Glomerular visceral epithelial cell (primary cell): ENCODE results near the gene CUL3.

Source experiments
- DNase-seq: peaks from one replicate; pipeline ENCODE4 v3.0.0-alpha.2; 2016; ENCODE audit errors: extremely low spot score

Gene CUL3

DNA sequence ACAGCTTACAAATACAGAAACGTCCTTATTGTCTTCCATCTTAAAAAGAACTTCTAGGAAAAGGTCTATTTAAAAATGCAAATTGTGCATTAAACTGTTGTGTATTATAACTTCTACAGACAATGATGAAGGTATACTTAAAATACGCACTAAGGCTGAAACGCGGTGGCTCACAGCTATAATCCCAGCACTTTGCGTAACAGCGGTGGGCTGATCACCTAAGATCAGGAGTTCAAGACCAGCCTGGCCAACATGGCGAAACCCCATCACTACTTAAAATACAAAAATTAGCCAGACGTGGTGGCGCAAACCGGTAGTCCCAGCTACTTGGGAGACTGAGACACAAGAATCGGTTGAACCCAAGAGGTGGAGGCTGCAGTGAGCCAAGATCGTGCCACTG is 4.9 kb downstream of the CUL3 start:
- DNase-seq: no peak

DNA sequence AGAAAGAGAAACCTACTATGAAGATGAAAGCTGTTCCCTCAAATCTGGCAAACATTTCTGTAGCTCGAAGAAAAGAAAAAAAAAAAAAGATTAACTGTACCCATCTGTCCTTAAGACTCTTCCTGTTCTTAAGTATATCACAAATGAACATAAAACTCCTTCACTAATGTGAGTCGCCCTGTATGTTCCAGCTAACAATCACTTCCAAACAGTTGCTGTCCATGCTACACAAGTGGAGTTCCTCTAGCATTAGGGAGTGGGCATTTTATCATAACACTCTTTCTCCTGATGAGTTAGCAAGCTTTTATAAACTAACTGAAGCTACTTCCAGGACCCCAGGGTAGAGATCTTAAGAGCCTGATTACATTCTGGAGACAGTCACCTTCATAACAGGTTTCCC is 5.8 kb downstream of the CUL3 start:
- DNase-seq: peak; percentile 19

- no peak for DNase-seq
Measured at GRCh38 chr2:224577541-224577940, 7.6 kb downstream of the CUL3 start.

DNA sequence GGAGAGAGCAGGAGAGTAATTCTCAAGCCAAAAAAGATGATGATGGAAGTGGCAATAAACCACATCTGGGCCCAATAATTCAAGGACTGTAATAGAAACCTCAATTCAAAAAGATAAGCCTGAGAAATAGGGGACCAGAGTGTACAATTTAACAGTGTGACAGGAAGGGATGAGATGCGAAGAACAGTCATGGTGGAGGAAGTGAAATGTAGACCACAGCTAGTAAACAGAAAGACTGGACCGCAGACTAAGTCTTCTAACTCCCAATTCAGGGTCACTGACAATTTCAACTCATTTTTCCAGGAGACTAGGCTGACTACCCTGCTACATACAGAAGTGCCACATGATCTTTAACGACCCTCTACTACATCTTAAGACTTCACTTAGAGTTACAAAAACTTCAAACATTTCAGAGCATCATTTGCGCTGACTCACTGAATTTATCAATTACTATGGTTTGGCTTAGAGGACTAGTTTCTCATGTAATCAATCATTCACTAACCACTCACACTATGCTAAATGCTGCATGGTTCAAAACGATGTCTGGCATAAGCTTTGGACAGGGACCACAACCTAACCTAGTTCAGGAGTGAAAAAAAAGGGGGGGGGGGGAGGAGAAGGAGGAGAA is 9.0 kb downstream of the CUL3 start:
- no peak for DNase-seq

DNA sequence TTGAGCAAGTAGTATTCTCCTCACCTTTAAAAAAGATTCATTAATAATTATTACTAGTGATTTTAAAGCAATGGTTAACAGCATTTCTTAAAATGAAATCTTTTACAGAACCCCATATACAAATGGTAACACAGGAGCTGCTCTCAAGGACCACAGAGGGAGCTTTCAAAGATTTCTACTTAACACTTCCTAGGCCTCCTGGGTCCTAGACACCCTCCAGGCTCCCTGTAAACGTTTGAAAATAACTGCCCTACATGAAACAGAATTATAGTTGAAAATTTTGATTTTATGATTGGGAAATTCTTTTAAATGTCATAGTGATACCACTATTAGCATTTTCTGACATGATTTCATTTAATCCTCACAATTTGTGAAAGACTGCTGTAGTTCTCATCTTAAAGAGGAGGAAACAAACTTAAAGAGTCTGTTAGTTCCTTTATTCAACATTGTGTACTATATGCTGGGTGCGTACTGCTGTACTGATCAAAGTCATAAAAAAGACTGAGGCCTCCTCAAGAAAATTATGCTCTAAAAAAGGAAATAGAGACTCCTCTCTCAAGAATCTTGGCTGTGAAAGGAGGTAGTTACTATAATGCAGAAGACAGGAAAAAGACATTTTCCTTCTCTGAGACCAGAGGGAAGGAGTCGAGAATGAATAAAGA is 10.6 kb downstream of the CUL3 start:
- no peak for DNase-seq

DNA sequence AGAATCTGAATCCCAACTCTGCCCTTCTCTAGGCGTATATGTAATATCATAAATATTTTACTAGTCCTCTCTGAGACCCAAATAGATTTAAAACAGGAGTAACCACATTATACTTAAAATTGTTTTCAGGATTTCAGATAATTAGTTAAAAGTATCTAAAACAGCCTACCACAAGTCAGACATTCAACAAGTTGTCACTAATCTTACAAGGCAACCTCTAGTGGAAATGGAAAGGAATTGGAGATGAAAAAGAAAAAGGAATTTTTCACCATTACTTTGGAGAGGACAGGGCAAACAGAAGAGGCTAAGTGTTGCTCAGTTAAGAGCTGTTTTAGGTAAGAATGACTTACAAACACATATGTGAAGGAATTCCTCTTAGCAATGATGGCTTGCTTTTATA is 11.4 kb downstream of the CUL3 start:
- no peak for DNase-seq

DNA sequence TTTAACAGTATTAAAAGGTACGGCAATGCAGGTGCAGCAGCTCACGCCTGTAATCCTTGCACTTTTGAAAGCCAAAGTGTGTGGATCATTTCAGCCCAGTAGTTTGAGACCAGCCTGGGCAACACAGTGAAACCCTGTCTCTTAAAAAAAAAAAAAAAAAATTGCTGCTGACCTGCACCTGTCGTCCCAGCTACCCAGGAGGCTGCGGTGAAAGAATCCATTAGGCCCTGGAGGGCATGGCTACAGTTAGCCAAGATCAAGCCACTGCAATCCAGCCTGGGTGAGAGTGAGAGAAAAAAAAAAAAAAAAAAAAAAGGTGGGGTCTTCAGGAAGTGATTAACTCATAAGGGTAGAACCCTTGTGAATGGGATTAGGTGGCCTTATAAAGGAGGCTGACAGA is 12.8 kb downstream of the CUL3 start:
- DNase-seq: no peak

DNA sequence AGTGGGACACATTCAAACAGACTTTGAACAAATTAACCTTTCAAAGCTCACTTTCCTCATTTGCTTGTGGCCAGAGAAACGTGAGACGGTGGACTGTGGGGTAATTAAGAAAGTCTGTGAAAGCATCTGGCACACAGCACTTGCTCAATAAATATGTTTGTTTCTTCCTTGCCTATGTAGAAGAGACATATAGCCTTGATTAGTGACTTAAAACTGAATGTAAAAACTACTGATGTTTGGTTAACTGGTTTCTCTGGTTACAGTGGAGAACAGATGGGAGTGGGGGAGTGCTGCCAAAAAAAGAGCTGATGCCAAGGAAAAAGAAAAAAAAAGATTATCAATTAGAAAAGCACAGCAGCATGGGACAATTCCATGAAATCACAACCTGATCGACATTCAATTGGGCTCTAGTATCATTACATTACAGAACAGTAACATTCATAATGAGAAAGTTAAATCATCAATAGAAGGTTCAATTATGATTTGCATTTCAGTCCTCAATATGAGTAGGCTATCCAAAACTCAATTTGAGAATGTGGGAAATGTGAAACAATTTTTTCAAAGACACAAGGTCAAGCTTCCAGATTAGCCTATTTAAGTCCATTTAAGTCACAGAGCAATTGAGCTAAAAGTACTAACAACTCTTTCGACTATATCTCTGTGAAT is 14.7 kb downstream of the CUL3 start:
- DNase-seq: no peak

DNA sequence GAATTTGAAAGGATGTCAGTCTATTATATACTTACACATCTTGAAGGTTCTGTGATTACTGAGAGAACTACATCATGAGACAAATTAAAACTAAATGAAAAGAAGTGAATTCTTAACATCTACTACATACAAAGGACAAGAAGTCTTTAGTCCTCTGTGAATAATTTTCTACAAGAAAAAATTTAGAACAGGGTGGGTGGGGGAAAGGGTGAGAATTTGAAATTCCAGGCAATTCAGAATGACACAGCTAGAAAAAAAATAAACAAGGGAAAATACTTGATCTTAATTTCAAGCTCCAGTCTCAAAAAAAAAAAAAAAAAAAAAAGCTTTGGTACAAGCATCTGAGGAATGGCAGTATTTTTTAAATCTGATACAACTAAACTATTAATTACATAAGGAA is 15.5 kb downstream of the CUL3 start:
- no peak for DNase-seq

DNA sequence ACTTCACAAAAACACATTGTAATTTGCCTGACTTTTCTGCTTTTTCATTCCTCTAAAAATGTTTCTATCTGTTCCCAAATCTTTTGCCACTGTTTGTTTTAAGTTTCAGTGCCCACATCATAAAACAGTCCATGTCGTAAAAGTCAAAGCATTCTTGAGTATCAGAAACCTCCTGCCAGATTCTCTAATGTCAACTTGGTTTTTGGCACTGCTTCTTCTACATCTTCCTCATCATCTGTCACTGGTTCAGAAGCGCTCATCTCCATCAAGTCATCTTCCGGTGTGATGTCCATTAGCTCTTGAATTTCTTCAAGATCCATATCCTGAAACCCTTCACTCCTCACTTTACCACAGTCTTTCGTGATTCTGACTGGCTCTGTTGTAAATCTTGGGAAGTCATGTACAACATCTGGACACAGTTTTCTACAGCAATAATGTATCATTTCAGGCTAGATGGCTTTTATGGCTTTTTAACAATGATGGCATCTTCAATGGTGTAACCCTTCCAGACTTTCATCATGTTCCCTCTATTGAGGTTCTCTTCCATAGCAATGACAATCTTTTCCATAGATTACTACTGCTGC is 19.6 kb downstream of the CUL3 start:
- DNase-seq: no peak

GRCh38 chr2:224563537-224563936 is 21.6 kb downstream of the CUL3 start:
- no peak for DNase-seq

GRCh38 chr2:224562831-224563230 is 22.3 kb downstream of the CUL3 start:
- no peak for DNase-seq

DNA sequence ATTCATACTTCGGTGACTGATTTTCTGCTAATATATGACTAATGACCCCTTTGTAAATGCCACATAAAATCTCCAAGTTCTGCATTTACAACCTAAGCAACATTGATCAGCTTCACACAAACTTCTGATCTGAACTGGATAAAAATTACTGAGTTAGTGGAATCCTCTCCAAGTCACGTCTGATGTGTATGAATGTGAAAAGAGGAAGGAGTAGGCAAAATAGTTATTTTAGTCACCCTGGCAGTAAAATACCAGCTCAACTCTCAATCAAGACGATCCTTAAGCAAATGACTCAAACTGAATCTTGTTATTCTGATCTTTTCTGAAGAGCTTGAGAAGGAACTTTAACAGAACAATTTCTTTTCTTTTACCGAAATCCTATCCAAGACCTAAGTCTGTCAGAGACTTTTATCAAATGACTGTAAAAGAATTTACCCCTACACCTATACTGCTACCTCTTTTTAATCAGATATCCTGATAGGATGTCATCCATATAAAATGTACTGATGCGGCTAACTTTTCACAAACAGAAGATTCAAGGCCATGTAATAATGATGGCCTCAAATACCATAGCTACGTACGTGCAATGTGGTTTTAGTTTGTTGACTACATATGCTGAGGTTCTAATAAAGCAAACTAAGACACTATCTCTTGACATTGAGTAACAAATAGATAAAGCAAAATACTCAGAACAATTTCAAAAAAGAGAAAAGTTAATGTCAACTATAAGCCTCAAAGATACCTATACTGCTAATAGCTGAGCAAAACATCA is 23.7 kb downstream of the CUL3 start:
- no peak for DNase-seq

GRCh38 chr2:224560549-224560948 is 24.6 kb downstream of the CUL3 start:
- no peak for DNase-seq

GRCh38 chr2:224557610-224558009 is 27.6 kb downstream of the CUL3 start:
- DNase-seq: no peak

GRCh38 chr2:224556381-224556780 is 28.8 kb downstream of the CUL3 start:
- DNase-seq: no peak

DNA sequence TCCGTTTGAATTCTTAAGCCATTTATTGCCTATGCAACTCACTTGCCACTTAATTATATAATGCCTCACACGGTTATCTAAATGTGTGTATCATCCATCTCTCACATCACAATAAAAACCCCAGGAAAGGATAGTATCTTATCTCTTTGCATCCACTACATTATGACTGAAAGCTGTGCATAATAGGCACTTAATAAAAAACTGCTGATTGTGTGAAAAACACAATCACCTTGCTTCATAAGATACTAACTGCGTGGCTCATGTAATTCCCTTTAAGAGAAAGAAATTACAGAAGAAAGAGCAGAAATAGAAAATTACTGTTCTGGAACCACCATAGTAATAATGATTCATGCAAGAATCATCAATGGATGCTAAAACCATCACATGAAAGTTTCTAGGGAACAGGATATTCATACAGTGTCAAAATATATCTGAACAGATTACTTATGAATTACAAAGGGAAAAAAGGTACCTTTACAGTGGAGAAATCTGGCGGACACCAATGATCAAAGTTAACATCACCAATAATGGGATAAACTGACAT is 29.3 kb downstream of the CUL3 start:
- peak; percentile 7 for DNase-seq

GRCh38 chr2:224552771-224553170 is 32.4 kb downstream of the CUL3 start:
- no peak for DNase-seq

- DNase-seq: no peak
Measured at GRCh38 chr2:224551693-224552092, 33.5 kb downstream of the CUL3 start.

DNA sequence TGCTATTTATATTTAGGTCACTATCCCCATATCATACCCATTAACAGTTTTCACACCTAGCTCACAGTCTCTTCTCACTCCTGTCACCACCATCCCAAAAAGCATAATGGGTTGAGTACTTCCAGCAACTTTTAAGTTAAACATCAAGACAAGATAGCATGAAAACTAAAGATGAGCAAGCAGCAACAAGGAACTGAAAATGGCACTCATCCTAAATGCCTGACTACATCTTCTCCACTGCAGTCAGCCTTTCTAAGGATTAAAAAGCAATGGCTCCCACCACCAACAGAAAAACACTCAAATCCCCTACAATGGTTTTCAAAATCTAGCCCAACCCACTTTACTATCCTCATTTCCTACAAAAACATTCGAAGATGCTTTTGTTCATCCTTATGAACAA is 38.2 kb downstream of the CUL3 start:
- DNase-seq: no peak

DNA sequence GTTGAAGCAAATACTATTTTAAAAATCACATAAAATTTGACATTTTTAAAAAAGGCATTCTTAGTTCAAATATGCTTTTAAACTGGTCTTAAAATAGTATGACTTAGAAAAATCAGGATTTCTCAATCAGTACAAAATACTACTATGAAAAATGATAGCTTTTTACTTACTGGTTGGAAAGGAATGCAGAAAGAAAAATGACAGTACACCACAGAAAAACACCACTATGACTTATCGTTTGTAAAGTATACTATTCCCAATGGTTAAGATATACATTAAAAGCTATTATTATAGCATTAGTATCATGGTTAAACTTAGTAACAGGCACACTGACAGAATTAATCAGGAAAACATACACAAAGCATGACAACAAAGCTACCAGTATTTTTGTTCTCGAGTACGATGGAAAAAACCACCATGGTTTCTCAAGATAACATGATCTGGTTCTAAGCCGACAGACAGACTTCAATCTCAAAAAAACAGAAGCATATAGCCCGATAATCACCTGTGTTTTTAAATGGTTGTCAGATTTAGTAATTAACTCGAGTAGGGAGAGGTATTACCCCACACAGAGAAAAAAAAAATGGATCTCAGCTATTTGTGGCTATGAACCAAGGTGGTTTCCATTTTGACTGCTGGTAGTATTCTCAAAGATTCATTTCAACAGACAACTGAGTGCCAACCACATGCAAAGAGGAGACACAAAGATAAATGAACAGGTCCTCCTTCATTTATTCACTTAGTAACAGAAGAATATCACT is 39.1 kb downstream of the CUL3 start:
- no peak for DNase-seq
